ENCODE measurements around the gene STARD7. TPM values are rescaled to one million over a fixed set of nuclear protein-coding genes. Genes with fewer than 3 reads are reported as not detected.
"Not testable (repeated sequence)": the region's sequence is repeated elsewhere in the genome, so short reads cannot be mapped to it uniquely, and the experiment has no call there.

Gene STARD7
- total RNA-seq, 2 experiments from 2014 or later: 151 to 173 TPM

GRCh38 chr2:96143231-96143847 lies 65.3 kb downstream of the STARD7 start:
- Mint-ChIP-seq H3K27ac (peak overlapping the region; percentile 92), H3K27me3 (no peaks in the 10 kb centered on the region), H3K9me3 (ENCODE audit: low read depth) (no peaks in the 10 kb centered on the region), H3K36me3 (ENCODE audit: low read depth) (peaks cover 36% of the 10 kb centered on the region), H3K4me1 (peaks cover 49% of the 10 kb centered on the region), H3K4me3 (peak overlapping the region; percentile 97)
- intact Hi-C loops (cut with DNase I, micrococcal nuclease): no loop called here
- no peak for ATAC-seq
- peak; percentile 65 for DNase-seq
- ChIA-PET CTCF (interaction anchor here (1.0 to 17.4 kb wide), 8 partner anchors 13 to 151 kb away, joined by 3 to 347 read pairs (median 6); partner anchors contain the start of gene ANKRD36C), POLR2A (interaction anchor here (0.7 to 12.9 kb wide), 7 partner anchors 15 to 385 kb away, joined by 3 to 136 read pairs (median 9); partner anchors contain the start of gene STARD7)

DNA sequence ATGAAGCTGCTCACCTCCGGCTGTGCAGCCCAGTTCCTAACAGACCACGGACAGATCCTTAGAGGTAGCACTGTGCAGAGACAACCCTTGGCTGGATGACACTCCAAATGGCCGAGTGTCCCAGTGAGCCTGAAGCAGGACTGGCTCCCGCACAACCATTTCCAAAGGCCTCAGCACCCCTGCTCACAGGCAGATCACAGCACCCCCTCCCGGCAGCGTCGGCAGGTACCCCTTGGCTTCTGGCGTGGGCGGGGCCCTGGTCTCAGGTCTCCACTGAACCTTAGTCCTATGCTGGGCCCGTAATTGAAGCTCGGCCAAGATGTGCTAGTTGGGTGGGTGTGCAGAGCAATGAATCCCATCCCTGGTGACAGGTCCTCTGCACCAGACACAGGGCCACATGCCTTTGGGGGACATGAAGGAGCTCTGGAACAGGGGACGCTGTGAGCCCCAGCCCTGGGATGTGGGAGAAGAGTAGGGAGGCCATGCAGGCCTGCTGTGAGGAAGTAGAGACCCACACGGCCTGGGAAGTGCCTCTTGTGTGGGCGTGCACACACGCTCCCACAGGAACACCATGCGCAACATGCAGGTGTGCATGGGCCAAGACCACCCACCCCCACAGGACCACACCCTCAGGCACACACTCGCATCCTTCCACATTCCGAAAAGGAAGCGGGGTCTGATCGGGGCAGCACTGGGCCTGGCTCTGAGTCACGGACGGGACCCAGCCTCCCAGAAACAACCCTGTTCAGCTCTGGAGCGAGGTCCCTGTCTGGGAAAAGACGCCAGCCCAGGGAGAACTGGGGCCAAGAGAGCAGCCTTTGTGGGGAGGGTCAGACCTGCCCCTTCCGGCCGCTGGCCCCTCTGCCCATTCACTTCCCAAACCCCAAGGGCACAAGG lies 66.2 kb downstream of the STARD7 start:
- Mint-ChIP-seq H3K4me1 (peaks cover 40% of the 10 kb centered on the region), H3K27ac (peak overlapping the region; percentile 92), H3K9me3 (ENCODE audit: low read depth) (no peaks in the 10 kb centered on the region), H3K36me3 (ENCODE audit: low read depth) (peaks cover 33% of the 10 kb centered on the region), H3K27me3 (no peaks in the 10 kb centered on the region), H3K4me3 (peak overlapping the region; percentile 97)
- ATAC-seq (peak; percentile 9), DNase-seq (peak; percentile 92)
- intact Hi-C loops (cut with DNase I, micrococcal nuclease): loop anchor here (1.0 kb wide), 2 partner anchors 25 to 32 kb away; no protein-coding TSS in a partner anchor
- ChIA-PET POLR2A (interaction anchor here (0.6 to 12.9 kb wide), 8 partner anchors 16 to 191 kb away, joined by 3 to 136 read pairs (median 8); partner anchors contain the start of gene STARD7), CTCF (interaction anchor here (0.6 to 17.4 kb wide), 15 partner anchors 9 to 150 kb away, joined by 3 to 347 read pairs (median 4); partner anchors contain the start of gene ANKRD36C)

- H3K4me1 Mint-ChIP-seq: peaks cover 32% of the 10 kb centered on the region
- peak overlapping the region; percentile 92 for H3K27ac Mint-ChIP-seq
- H3K4me3 Mint-ChIP-seq: peak overlapping the region; percentile 97
These were observed 67.0 kb downstream of the STARD7 start for GRCh38 chr2:96141624-96141967.

DNA sequence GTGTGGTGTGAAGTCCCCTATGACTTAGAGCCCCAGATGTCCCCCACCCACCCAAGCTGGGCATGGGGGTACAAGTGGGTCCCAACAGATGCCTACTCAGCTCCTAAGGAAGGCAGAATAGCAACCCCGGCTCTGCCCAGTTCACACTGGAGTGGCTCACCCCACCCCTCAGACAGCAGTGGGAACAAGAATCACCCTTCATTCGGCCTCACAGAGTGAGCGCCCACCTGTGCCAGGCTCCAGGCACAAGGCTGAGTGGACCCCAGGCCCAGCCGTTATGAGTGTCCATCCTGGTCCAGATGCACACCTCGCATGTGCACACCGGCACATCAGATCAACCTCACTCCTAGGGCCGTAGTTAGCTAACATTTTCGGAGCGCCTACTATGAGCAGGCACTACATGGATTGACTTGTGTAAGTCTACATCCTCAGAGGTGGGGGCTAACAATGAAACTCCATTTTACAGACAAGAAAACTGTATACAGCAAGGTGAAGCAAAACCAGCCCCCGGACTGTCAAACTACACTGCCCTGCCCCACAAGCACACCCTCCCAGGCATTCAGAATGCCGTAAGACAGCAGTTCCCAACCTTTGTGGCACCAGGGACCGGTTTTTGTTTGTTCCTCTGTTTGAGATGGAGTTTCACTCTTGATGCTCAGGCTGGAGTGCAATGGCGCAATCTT lies 67.5 kb downstream of the STARD7 start:
- Mint-ChIP-seq H3K36me3 (ENCODE audit: low read depth) (peaks cover 33% of the 10 kb centered on the region), H3K4me1 (peaks cover 28% of the 10 kb centered on the region), H3K27me3 (no peaks in the 10 kb centered on the region), H3K9me3 (ENCODE audit: low read depth) (no peaks in the 10 kb centered on the region), H3K27ac (peak overlapping the region; percentile 51), H3K4me3 (peak overlapping the region; percentile 97)
- DNase-seq (peak; percentile 34), ATAC-seq (no peak)
- CTCF ChIA-PET: interaction anchor here (0.6 to 17.4 kb wide), 10 partner anchors 11 to 1530 kb away, joined by 3 to 347 read pairs (median 6); partner anchors contain the start of gene ANKRD36C
- POLR2A ChIA-PET: interaction anchor here (1.0 to 12.9 kb wide), 7 partner anchors 17 to 67 kb away, joined by 3 to 136 read pairs (median 9); partner anchors contain the start of gene STARD7
- intact Hi-C loops (cut with DNase I, micrococcal nuclease): no loop called here

More at GRCh38 chr2:96141624-96141967, 67.0 kb downstream of the STARD7 start:
- DNase-seq; H3K9me3 Mint-ChIP-seq (ENCODE audit: low read depth); intact Hi-C loops (cut with DNase I, micrococcal nuclease); ATAC-seq; H3K27me3 Mint-ChIP-seq: not testable (repeated sequence)
- CTCF ChIA-PET: interaction anchor here (0.6 to 17.4 kb wide), 9 partner anchors 10 to 149 kb away, joined by 3 to 347 read pairs (median 4); partner anchors contain the start of gene ANKRD36C
- H3K36me3 Mint-ChIP-seq (ENCODE audit: low read depth): peaks cover 33% of the 10 kb centered on the region
- POLR2A ChIA-PET: interaction anchor here (1.3 to 12.9 kb wide), 7 partner anchors 17 to 67 kb away, joined by 3 to 136 read pairs (median 9); partner anchors contain the start of gene STARD7

DNA sequence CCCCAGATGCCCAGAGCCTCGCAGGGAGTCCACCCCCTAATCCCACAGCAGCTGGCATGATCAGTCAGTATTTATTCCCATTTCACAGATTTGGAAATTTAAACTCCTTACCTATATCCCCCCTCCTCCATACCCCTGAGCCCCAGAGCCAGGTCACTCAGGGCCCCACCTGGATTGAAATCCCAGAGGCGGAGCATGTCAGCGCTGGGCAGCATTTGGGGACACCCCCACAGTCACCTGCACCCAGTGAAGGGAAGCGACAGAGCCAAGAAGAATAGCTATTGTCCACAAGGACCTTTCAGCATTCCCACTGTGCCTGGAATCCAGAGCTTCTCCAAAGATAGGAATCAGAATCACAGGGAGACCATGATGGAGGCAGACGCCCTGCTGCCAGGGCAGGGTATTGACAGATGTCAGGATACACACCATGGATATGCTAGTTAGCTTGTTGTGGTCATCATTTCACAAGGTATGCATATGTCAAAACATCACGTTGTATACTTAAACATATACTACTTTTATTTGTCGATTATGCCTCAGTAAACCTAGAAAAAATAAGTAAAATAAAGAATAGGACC lies 69.4 kb downstream of the STARD7 start:
- ATAC-seq: no peak
- ChIA-PET POLR2A (interaction anchor here (12.9 kb wide), 1 partner anchor 35 kb away, joined by 136 read pairs; no protein-coding TSS in a partner anchor), CTCF (interaction anchor here (0.6 to 17.4 kb wide), 33 partner anchors 9 to 608 kb away, joined by 3 to 347 read pairs (median 4); no protein-coding TSS in a partner anchor)

GRCh38 chr2:96138179-96139145 lies 70.2 kb downstream of the STARD7 start, which contains the start of gene ASTL:
Gene ASTL (minus strand): TSS chr2:96138502. CDS start chr2:96138436, 66 bp downstream.
- DNase-seq (peak; percentile 82), ATAC-seq (peak; percentile 33)
- Mint-ChIP-seq H3K4me1 (peaks cover 28% of the 10 kb centered on the region), H3K27ac (no peak within 1 kb of the TSS), H3K4me3 (no peak within 1 kb of the TSS), H3K27me3 (no peaks in the 10 kb centered on the region), H3K36me3 (ENCODE audit: low read depth) (peaks cover 19% of the 10 kb centered on the region), H3K9me3 (ENCODE audit: low read depth) (no peaks in the 10 kb centered on the region)
- ChIA-PET CTCF (interaction anchor here (0.6 to 17.4 kb wide), 39 partner anchors 8 to 609 kb away, joined by 3 to 347 read pairs (median 4); no protein-coding TSS in a partner anchor), POLR2A (interaction anchor here (0.7 to 12.9 kb wide), 3 partner anchors 20 to 65 kb away, joined by 3 to 136 read pairs (median 3); no protein-coding TSS in a partner anchor)
- intact Hi-C loops (cut with DNase I, micrococcal nuclease): loop anchor here (1.0 kb wide), 2 partner anchors 36 to 70 kb away; partner anchors contain the start of gene STARD7 (in 1 of the 2)

More for the DNA sequence above, 69.4 kb downstream of the STARD7 start:
- Mint-ChIP-seq H3K9me3 (ENCODE audit: low read depth) (no peaks in the 10 kb centered on the region), H3K4me1 (peaks cover 28% of the 10 kb centered on the region), H3K4me3 (no peak overlapping the region), H3K27me3 (no peaks in the 10 kb centered on the region), H3K36me3 (ENCODE audit: low read depth) (peaks cover 27% of the 10 kb centered on the region), H3K27ac (no peak overlapping the region)
- DNase-seq: no peak
- intact Hi-C loops (cut with DNase I, micrococcal nuclease): no loop called here

GRCh38 chr2:96137321-96138178 lies 71.1 kb downstream of the STARD7 start:
- H3K4me3 Mint-ChIP-seq: no peak overlapping the region
- peaks cover 12% of the 10 kb centered on the region for H3K36me3 Mint-ChIP-seq (ENCODE audit: low read depth)
- no peaks in the 10 kb centered on the region for H3K27me3 Mint-ChIP-seq
- no peak overlapping the region for H3K27ac Mint-ChIP-seq
- intact Hi-C loops (cut with DNase I, micrococcal nuclease): loop anchor here (1.0 kb wide), 2 partner anchors 37 to 71 kb away; partner anchors contain the start of gene STARD7 (in 1 of the 2)
- no peaks in the 10 kb centered on the region for H3K9me3 Mint-ChIP-seq (ENCODE audit: low read depth)
- POLR2A ChIA-PET: interaction anchor here (0.5 to 12.9 kb wide), 4 partner anchors 21 to 71 kb away, joined by 3 to 136 read pairs (median 4); partner anchors contain the start of gene STARD7
- no peak for ATAC-seq
- CTCF ChIA-PET: interaction anchor here (0.6 to 17.4 kb wide), 17 partner anchors 9 to 250 kb away, joined by 3 to 347 read pairs (median 3); no protein-coding TSS in a partner anchor
- DNase-seq: no peak
- peaks cover 27% of the 10 kb centered on the region for H3K4me1 Mint-ChIP-seq

DNA sequence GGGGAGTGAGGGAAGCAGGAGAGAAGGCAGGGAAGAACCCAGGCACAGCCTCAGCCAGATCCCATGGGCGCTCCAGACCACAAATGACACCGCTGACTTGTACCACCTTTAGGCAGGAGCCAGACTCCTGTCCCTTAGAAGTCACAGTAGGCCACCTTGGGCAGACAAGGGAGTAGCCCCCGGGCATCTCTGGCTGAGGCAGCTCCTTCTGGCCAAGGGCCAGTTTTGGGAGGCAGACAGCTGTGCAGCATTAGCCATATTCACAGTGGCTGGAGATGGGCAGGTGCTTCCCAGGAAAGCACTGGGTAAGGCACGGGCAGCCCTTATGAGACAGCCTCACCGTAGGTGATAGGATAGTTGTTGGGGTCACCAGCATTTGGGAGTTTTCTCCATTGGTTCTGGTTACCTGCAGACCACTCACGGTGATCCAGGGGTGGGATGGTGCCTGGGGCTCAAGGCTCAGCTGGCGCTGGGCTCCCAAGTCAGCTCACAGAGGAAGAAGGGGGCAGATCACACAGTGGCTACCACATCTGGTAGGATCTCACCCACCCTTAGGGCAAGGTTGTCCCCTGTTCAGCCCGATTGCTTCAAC lies 72.4 kb downstream of the STARD7 start:
- no peak overlapping the region for H3K4me3 Mint-ChIP-seq
- ChIA-PET CTCF (interaction anchor here (1.1 to 17.4 kb wide), 2 partner anchors 38 to 42 kb away, joined by 5 to 347 read pairs; no protein-coding TSS in a partner anchor), POLR2A (interaction anchor here (12.9 kb wide), 1 partner anchor 38 kb away, joined by 136 read pairs; no protein-coding TSS in a partner anchor)
- H3K27ac Mint-ChIP-seq: no peak overlapping the region
- H3K36me3 Mint-ChIP-seq (ENCODE audit: low read depth): peaks cover 5% of the 10 kb centered on the region
- intact Hi-C loops (cut with DNase I, micrococcal nuclease): no loop called here
- H3K27me3 Mint-ChIP-seq: no peaks in the 10 kb centered on the region
- H3K4me1 Mint-ChIP-seq: peaks cover 25% of the 10 kb centered on the region
- no peak for ATAC-seq
- no peaks in the 10 kb centered on the region for H3K9me3 Mint-ChIP-seq (ENCODE audit: low read depth)
- no peak for DNase-seq

Measured in activated CD4-positive, alpha-beta T cell treated with anti-CD3 and anti-CD28 coated beads for 36 hours (primary cell).